Bronchial epithelial cell (primary cell): Measurements from ENCODE around the gene MOSMO. TPM values are rescaled to one million over a fixed set of nuclear protein-coding genes. Genes with fewer than 3 reads are reported as not detected.
A peak's percentile ranks its signal among the peaks of the same experiment; 100 is the strongest.

Experiments used
- DNase-seq: peaks from one replicate; pipeline ENCODE4 v3.0.0-alpha.2; 2010; ENCODE audit warnings: low read depth
- FAIRE-seq: peaks from 2 replicates; lab custom pipeline; 2011; peaks lifted over from hg19 to GRCh38; lab: Jason Lieb, UNC
- H3K27me3 ChIP-seq: 2 replicates; pipeline ENCODE4 v1.5.1; 2011; ENCODE audit warnings: low read length; ENCODE audit not compliant: control insufficient read depth, insufficient read depth
- H3K36me3 ChIP-seq: 2 replicates; pipeline ENCODE4 v1.5.1; 2011; ENCODE audit warnings: low read length; ENCODE audit not compliant: control insufficient read depth, insufficient read depth
- H3K4me3 ChIP-seq: 2 replicates; pipeline ENCODE4 v1.5.1; 2011; ENCODE audit warnings: mild to moderate bottlenecking, low read depth, low read length, control low read depth
- total RNA-seq: library from RNA; depleted of rRNA; stranded (reverse); fragments of >200 nt; gene quantifications from 2 replicates; pipeline ENCODE4 v1.2.1, GENCODE V29; 2014
- TF ChIP-seq, protein P1 (sequence below): IDR thresholded peaks from 2 replicates; pipeline ENCODE4 v1.5.1; 2011; ENCODE audit warnings: mild to moderate bottlenecking, moderate library complexity, low read length, control low read depth, inconsistent platforms; ENCODE audit not compliant: insufficient read depth, severe bottlenecking

The MOSMO gene
- total RNA-seq, 1 donor from 2014 or later: 17.6 TPM

DNA sequence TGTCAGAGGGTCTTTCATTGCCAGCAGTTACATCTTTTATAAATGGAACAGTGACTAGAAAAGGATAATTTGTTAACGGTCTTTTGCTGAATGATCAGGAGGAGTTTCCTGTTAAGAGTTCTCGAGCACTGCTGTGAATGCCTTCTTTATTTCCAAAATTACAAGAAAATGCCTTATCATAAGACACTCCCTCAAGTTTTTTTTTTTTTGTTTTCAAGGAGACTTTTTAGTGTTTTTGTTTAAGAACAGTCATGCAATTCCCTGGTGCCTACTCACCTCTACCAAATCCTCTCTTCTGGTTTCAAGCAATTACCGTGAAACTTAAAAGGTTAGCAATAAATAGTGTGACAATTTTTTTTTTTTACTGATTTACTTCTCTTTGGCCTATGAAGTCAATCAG lies 65.4 kb downstream of the MOSMO start:
- no peak overlapping the region for H3K4me3 ChIP-seq
- TF ChIP-seq, protein P1, sequence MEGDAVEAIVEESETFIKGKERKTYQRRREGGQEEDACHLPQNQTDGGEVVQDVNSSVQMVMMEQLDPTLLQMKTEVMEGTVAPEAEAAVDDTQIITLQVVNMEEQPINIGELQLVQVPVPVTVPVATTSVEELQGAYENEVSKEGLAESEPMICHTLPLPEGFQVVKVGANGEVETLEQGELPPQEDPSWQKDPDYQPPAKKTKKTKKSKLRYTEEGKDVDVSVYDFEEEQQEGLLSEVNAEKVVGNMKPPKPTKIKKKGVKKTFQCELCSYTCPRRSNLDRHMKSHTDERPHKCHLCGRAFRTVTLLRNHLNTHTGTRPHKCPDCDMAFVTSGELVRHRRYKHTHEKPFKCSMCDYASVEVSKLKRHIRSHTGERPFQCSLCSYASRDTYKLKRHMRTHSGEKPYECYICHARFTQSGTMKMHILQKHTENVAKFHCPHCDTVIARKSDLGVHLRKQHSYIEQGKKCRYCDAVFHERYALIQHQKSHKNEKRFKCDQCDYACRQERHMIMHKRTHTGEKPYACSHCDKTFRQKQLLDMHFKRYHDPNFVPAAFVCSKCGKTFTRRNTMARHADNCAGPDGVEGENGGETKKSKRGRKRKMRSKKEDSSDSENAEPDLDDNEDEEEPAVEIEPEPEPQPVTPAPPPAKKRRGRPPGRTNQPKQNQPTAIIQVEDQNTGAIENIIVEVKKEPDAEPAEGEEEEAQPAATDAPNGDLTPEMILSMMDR: no peak
- H3K27me3 ChIP-seq: no peaks in the 10 kb centered on the region
- DNase-seq (no peak), FAIRE-seq (no peak)
- no peaks in the 10 kb centered on the region for H3K36me3 ChIP-seq

DNA sequence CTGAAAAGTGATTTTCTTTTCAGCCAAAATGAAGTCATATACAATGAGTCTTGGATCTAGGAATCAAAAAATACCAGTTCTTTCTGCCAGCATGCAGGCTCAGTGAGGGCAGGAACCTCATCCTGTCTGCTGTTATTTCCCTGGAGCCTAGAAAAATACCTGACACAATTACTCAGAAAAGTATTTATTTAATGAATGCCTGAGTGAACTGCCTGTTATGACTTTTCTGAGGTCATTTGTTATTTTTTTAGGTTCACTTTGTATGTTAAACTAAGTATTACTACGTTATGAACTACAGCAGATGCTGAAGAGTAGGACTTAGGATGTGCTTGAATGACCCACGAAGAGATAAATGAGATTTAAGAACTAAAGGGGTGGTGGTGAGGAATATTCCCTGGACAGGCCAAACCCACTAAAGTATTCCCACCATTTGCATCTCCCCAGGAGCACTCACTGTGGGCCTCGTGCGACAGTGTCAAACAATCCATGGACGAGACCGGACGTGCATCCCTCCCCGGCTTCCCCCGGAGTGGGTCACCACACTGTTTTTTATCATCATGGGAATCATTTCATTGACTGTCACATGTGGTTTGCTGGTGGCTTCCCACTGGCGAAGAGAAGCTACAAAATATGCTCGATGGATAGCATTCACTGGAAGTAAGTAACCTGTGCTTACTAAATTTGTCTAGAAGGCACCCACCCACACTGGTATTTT lies 67.3 kb downstream of the MOSMO start:
- TF ChIP-seq, protein P1: no peak
- no peak overlapping the region for H3K4me3 ChIP-seq
- DNase-seq: peak; percentile 62
- H3K27me3 ChIP-seq: no peaks in the 10 kb centered on the region
- FAIRE-seq: no peak
- no peaks in the 10 kb centered on the region for H3K36me3 ChIP-seq

DNA sequence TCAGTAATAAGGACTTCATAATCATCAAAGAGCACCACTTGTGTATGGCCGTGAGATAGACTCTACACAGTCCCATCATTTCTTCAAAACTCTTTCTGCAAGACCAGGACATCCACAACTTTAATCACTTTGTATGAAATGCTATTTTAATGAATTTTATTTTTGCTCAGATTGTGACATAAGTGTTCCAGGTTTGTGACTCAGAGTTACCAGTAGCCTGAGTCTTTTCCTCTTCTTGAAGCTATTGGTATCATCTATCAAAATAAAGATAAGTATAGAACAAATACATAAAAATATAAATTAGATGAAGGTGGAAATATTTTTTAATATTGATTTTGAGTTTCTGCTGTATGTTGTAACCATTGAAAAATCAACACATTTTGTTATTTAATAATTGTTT lies 67.9 kb downstream of the MOSMO start:
- no peak overlapping the region for H3K4me3 ChIP-seq
- FAIRE-seq (no peak), DNase-seq (peak; percentile 21)
- TF ChIP-seq, protein P1: no peak
- no peaks in the 10 kb centered on the region for H3K36me3 ChIP-seq
- no peaks in the 10 kb centered on the region for H3K27me3 ChIP-seq

DNA sequence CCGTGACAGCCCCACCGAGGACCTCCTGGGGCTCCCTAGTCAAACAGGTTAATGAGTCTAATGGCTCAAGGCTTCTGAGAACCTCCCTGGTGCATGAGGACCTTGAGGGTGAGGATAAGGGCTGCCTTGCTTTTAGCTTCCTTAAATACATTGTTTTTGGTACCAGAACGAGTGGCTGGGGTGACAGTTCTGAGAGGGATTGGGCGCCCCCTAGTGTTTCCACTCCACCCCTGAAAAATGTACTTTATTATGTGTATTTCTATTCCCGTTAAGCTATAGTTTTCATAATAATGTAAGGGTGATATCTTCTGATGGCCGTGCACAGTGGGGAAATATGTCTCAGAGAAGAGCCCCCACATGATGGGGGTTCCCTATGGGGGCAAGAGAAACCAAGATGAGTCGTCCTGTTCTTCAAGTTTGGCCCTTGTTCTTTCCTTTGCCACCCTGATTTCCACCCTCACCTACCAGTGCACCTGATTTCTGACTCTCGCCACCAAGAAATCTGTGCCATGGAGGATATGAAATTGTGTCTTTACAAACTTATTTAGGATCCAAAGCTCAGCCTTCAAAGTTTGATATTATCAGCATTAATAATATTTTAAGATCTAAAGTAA lies 69.9 kb downstream of the MOSMO start:
- no peaks in the 10 kb centered on the region for H3K27me3 ChIP-seq
- DNase-seq (peak; percentile 41), FAIRE-seq (no peak)
- H3K36me3 ChIP-seq: no peaks in the 10 kb centered on the region
- TF ChIP-seq, protein P1: peak; percentile 66
- H3K4me3 ChIP-seq: no peak overlapping the region

DNA sequence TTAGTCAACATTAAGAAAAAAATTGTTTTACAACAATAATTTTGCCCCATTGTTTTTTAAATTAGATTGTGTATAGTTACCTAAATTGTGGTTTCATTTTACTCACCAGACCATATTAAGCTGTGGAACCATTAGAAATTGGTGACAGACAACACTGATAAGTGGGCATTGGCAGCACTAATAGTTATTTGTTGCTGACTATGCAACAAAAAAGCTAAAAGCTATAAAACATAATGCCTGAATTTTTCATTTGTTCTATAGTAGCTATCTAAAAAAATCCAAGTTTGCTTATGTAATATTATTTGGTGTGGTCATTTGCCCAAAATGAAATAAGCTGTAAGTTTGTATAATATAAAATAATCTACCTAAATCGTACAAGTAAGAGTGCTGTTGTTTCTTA lies 70.7 kb downstream of the MOSMO start:
- DNase-seq (no peak), FAIRE-seq (no peak)
- Histone ChIP-seq H3K36me3 (no peaks in the 10 kb centered on the region), H3K27me3 (no peaks in the 10 kb centered on the region), H3K4me3 (no peak overlapping the region)
- TF ChIP-seq, protein P1: no peak

DNA sequence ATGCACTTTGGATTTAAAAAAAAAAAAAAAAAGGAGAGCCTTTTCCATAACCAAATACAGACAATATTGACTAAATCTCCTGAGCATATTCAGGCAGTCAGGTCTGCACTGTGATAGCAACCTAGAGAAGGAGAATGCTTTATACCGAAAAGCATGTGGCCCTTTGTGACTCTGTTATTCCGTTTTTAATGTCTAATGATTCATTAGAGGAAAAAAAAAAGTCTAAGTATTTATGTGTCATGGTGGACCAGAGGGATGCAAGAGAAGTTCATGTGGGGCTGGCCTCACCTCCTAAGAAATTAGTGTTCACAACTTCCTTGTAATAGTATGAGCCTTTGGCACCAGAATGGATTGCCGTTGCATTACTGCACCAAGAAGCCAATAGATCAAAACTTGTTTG lies 73.1 kb downstream of the MOSMO start:
- TF ChIP-seq, protein P1: no peak
- no peak for FAIRE-seq
- Histone ChIP-seq H3K4me3 (no peak overlapping the region), H3K27me3 (no peaks in the 10 kb centered on the region), H3K36me3 (peaks cover 4% of the 10 kb centered on the region)
- no peak for DNase-seq
